GM12874 (cell line): ENCODE measurements around the gene METTL2B.

ENCODE experiments used
- TF ChIP-seq, protein P1 (sequence below): IDR thresholded peaks from 2 replicates; pipeline ENCODE4 v1.5.1; 2011; ENCODE audit warnings: low read depth, mild to moderate bottlenecking, control low read depth, low read length, moderate library complexity; ENCODE audit not compliant: insufficient read depth

Gene METTL2B

DNA sequence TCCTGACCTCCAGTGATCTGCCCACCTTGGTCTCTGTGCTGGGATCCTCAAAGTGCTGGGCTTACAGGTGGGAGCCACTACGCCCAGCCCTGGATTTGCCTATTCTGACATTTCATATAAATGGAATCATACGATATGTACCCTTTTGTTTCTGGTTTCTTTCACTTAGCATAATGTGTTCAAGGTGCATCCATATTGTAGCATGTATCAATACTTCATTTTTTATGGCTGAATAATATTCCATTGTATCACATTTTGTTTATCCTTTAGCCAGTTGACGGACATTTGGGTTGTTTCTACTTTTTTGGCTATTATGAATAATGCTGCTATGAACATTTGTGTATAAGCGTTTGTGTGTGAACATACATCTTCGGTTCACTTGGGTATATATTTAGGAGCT, 25.6 kb upstream of the METTL2B start:
- TF ChIP-seq, protein P1, sequence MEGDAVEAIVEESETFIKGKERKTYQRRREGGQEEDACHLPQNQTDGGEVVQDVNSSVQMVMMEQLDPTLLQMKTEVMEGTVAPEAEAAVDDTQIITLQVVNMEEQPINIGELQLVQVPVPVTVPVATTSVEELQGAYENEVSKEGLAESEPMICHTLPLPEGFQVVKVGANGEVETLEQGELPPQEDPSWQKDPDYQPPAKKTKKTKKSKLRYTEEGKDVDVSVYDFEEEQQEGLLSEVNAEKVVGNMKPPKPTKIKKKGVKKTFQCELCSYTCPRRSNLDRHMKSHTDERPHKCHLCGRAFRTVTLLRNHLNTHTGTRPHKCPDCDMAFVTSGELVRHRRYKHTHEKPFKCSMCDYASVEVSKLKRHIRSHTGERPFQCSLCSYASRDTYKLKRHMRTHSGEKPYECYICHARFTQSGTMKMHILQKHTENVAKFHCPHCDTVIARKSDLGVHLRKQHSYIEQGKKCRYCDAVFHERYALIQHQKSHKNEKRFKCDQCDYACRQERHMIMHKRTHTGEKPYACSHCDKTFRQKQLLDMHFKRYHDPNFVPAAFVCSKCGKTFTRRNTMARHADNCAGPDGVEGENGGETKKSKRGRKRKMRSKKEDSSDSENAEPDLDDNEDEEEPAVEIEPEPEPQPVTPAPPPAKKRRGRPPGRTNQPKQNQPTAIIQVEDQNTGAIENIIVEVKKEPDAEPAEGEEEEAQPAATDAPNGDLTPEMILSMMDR, result no peak

DNA sequence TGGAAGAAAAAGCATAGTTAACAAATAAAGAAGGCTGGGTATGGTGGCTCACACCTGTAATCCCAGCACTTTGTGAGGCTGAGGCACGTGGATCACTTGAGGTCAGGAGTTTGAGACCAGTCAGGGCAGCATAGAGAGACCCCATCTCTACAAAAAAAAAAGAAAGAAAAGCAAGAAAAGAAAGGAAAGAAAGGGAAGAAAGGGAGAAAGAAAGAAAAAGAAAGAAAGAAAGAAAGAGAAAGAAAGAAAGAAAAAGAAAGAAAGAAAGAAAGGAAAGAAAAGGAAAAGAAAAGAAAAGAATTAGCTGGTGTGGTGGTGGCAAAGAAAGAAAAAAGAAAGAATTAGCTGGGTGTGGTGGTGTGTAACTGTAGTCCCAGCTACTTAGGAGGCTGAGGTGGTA, 24.0 kb upstream of the METTL2B start:
- TF ChIP-seq, protein P1, result no peak

DNA sequence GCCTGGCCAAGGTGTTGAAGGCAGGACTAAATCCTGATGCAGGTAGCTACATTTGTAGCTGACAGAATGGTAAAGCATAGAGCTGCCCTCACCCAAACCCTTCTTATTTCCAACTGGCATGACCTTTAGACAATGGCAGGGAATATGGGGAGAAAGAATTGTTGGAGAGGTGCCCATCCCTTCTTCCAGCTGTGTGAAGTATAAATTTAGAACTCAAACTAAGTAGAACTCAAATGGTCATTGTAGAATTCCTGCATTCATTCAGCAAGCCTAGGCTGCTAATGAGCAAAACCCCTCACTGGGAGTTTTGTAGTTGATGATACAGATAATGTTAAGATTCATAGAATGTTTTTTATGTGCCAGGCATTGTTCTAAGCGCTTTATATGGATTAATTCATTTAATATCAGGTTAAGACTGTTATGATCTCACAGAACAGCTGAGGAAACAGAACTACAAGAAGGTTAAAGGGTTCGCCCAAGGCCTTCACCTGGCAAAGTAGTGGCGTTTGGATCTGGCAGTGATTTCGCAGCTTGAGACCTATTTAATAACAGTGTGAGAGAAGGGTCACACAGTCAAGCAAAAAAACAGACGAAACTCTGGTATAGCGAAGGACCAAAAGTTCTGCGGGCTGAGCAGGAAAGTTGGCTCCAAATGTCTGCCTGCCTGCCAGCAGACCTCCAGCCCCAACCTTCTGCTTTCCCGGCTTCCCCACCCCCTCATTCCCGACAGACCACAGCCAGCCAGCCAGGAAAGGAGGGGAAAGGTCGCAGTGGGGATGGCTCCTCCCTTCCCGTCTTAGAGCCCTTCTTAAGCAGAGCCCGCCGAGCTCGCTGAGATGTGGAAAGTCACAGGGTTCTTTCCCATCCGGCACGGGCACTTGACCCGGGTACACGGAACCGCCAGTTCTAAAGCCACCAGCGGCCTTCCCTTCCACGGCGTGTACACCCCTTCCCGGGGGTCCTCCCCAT, 22.4 kb upstream of the METTL2B start:
- TF ChIP-seq, protein P1, result no peak

DNA sequence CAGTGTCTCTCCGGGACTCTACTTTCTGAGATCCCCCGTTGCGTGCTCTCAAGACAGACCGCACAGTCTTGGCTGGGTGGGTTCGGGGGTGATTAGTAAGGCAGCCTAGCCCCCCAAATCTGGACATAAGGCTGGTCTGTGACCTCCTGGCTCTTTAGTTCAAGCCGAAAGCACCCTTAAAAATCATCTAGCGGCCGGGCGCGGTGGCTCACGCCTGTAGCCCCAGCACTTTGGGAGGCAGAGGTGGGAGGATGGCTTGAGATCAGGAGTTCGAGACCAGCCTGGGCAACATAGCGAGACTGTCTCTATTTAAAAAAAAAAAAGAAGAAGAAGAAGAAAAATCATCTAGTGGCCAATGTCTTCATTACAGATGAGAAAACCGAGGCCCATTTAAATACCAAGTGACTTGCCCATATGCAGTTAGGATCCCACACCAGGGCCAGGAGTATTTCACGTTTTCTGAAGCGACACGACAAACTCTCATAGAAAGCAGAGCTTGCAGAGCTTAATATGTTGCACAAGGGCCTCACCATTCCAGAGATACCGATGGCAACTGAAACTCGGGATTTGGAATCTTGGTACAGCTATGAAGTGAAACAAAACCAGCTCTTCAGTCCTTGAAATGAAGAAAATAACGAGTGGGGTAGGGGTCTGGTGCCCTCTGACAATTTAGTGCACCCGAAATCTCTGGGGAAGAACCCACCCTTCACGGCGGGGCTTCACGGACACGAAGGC, 21.6 kb upstream of the METTL2B start:
- TF ChIP-seq, protein P1, result no peak

DNA sequence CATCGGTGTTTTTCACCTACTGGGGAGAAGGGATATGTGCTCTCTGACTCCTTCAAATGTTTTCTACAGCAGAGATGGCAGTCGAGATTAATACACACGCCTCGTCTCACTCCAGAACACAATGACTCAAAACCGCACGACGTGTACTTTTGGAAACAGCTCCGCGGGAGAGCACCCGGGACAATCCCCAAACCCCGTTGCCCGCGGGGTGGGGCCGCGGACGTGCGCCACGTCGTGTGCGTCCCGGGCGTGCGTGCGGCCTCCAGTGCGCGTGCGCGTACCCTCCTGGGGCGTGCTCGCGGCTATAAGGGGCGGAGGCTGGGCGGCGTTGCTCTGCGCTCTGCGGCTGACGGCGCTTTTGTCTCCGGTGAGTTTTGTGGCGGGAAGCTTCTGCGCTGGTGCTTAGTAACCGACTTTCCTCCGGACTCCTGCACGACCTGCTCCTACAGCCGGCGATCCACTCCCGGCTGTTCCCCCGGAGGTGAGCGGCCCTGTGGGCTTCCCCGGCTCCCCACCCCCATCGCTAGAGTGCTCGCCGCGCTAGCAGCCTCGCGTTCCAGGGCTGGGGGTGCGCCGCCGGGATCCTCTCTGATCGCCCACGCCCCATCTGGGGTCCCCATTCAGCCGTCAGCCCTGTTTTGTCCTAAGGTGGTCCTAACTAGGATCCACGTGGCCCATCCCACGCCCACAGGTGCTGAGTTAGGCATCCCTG, 20.8 kb upstream of the METTL2B start, which contains the start of gene HILPDA:
HILPDA (plus strand) TSS at position 336 of the 712 bp plus-strand sequence. CDS start 1,391 bp downstream, outside the sequence.
- TF ChIP-seq, protein P1, result no peak

DNA sequence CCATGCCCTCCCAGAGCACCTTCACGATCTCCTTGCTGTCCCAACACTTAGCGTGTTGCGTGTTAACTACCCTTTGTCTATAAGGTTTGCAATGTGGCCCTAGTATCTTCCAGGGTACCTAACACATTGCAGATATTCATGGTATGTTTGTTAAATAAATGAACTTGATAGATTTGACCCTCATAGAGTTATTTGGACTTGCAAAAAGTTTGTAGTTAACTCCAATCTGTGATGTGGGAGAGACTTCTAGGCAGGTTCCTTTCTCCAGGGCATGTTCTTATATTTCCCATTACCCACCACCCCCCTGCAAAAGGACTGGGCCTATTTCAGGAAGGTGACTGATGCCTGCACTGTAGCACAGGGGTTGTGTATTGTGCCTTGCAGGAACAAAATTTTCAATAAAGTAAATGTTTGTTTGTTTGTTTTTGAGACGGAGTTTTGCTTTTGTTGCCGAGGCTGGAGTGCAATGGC, 20.3 kb upstream of the METTL2B start:
- TF ChIP-seq, protein P1, result no peak
